H9 (cell line): ENCODE measurements around the gene GPC6. TPM values are rescaled to one million over a fixed set of nuclear protein-coding genes. Genes with fewer than 3 reads are reported as not detected.

Experiments
- DNase-seq: peaks from one replicate; pipeline ENCODE4 v3.0.0-alpha.2; 2017
- H2AFZ ChIP-seq: one replicate; pipeline ENCODE4 v1.6.1; 2013; ENCODE audit warnings: mild to moderate bottlenecking, low read length, control low read depth, moderate library complexity
- H2AK5ac ChIP-seq: 2 replicates; pipeline ENCODE4 v1.6.1; 2013; ENCODE audit warnings: low read length, control low read depth, mixed read lengths; ENCODE audit not compliant: insufficient read length
- H2BK120ac ChIP-seq: one replicate; pipeline ENCODE4 v1.6.1; 2013; ENCODE audit warnings: low read depth, mild to moderate bottlenecking, low read length, control low read depth, inconsistent platforms; ENCODE audit not compliant: poor library complexity, severe bottlenecking
- H2BK12ac ChIP-seq: 2 replicates; pipeline ENCODE4 v1.6.1; 2013; ENCODE audit warnings: low read length, control low read depth, mixed read lengths, low read depth; ENCODE audit not compliant: insufficient read length
- H2BK15ac ChIP-seq: 2 replicates; pipeline ENCODE4 v1.6.1; 2013; ENCODE audit warnings: low read depth, low read length, control low read depth
- H2BK20ac ChIP-seq: one replicate; pipeline ENCODE4 v1.6.1; 2013; ENCODE audit warnings: low read depth, mild to moderate bottlenecking, low read length, control low read depth, inconsistent platforms; ENCODE audit not compliant: poor library complexity, severe bottlenecking
- H2BK5ac ChIP-seq: 2 replicates; pipeline ENCODE4 v1.6.1; 2013; ENCODE audit warnings: low read length, control low read depth, mixed read lengths; ENCODE audit not compliant: insufficient read length
- H3K14ac ChIP-seq: 2 replicates; pipeline ENCODE4 v1.6.1; 2013; ENCODE audit warnings: low read length, control low read depth; ENCODE audit not compliant: insufficient read depth
- H3K18ac ChIP-seq: 2 replicates; pipeline ENCODE4 v1.6.1; 2013; ENCODE audit warnings: low read depth, mild to moderate bottlenecking, mixed read lengths, low read length, control low read depth; ENCODE audit not compliant: insufficient read length
- H3K23ac ChIP-seq: 2 replicates; pipeline ENCODE4 v1.6.1; 2013; ENCODE audit warnings: low read length, control low read depth, mixed read lengths, low read depth; ENCODE audit not compliant: insufficient read length
- H3K23me2 ChIP-seq: 2 replicates; pipeline ENCODE4 v1.6.1; 2013; ENCODE audit warnings: low read depth, mild to moderate bottlenecking, mixed read lengths, low read length, control low read depth; ENCODE audit not compliant: insufficient read length, poor library complexity, severe bottlenecking
- H3K27ac ChIP-seq: 2 replicates; pipeline ENCODE4 v1.5.1; 2013; ENCODE audit warnings: low read length, control low read depth, mixed read lengths, low read depth; ENCODE audit not compliant: insufficient read length
- H3K27me3 ChIP-seq: 2 replicates; pipeline ENCODE4 v1.6.1; 2013; ENCODE audit warnings: low read length, control low read depth, inconsistent platforms; ENCODE audit not compliant: insufficient read depth
- H3K4ac ChIP-seq: 2 replicates; pipeline ENCODE4 v1.6.1; 2013; ENCODE audit warnings: low read depth, mild to moderate bottlenecking, control low read depth, inconsistent platforms, low read length, moderate library complexity
- H3K4me1 ChIP-seq: 2 replicates; pipeline ENCODE4 v1.6.1; 2013; ENCODE audit warnings: low read length, control low read depth, inconsistent platforms; ENCODE audit not compliant: insufficient read depth
- H3K4me2 ChIP-seq: 2 replicates; pipeline ENCODE4 v1.6.1; 2013; ENCODE audit warnings: low read length, control low read depth, mixed read lengths; ENCODE audit not compliant: insufficient read length, insufficient read depth
- H3K56ac ChIP-seq: 2 replicates; pipeline ENCODE4 v1.6.1; 2013; ENCODE audit warnings: low read depth, mild to moderate bottlenecking, mixed read lengths, low read length, control low read depth; ENCODE audit not compliant: insufficient read length
- H3K79me1 ChIP-seq: 2 replicates; pipeline ENCODE4 v1.6.1; 2013; ENCODE audit warnings: low read depth, mild to moderate bottlenecking, moderate library complexity, low read length, control low read depth, inconsistent platforms; ENCODE audit not compliant: insufficient read depth, poor library complexity, severe bottlenecking
- H3K79me2 ChIP-seq: 2 replicates; pipeline ENCODE4 v1.6.1; 2013; ENCODE audit warnings: low read length, control low read depth, inconsistent platforms; ENCODE audit not compliant: insufficient read depth
- H3K9ac ChIP-seq: 2 replicates; pipeline ENCODE4 v1.6.1; 2013; ENCODE audit warnings: low read length, control low read depth, mixed read lengths; ENCODE audit not compliant: insufficient read length; ENCODE audit errors: extremely low read depth
- H3K9me3 ChIP-seq: one replicate; pipeline ENCODE4 v1.6.1; 2013; ENCODE audit warnings: low read depth, low read length, inconsistent platforms; ENCODE audit not compliant: control insufficient read depth
- H3T11ph ChIP-seq: one replicate; pipeline ENCODE4 v1.6.1; 2013; ENCODE audit warnings: mild to moderate bottlenecking, low read length, control low read depth, inconsistent platforms
- H4K20me1 ChIP-seq: one replicate; pipeline ENCODE4 v1.6.1; 2013; ENCODE audit not compliant: control insufficient read depth, insufficient read length, insufficient read depth
- H4K5ac ChIP-seq: 2 replicates; pipeline ENCODE4 v1.6.1; 2013; ENCODE audit warnings: low read depth, mild to moderate bottlenecking, mixed read lengths, low read length, control low read depth; ENCODE audit not compliant: insufficient read length
- H4K8ac ChIP-seq: replicated peaks from 2 replicates; pipeline ENCODE4 v1.6.1; 2013; ENCODE audit warnings: low read length, control low read depth, mixed read lengths, low read depth; ENCODE audit not compliant: insufficient read length
- H4K91ac ChIP-seq: 2 replicates; pipeline ENCODE4 v1.6.1; 2013; ENCODE audit warnings: low read depth, mild to moderate bottlenecking, moderate library complexity, mixed read lengths, low read length, control low read depth; ENCODE audit not compliant: insufficient read length
- H3K27ac Mint-ChIP-seq, 3 experiments: 2 replicates in 2 of 3; 3 replicates in 1 of 3; pipeline ENCODE4 v1.8.0; 2020 to 2021; ENCODE audit warnings: mixed read lengths in 3 of 3, mild to moderate bottlenecking in 1 of 3, moderate library complexity in 1 of 3
- H3K27me3 Mint-ChIP-seq: 2 replicates; pipeline ENCODE4 v1.8.0; 2021; ENCODE audit warnings: low read depth, mild to moderate bottlenecking, moderate library complexity, mixed read lengths
- H3K36me3 Mint-ChIP-seq, 3 experiments: 2 replicates in 2 of 3; 3 replicates in 1 of 3; pipeline ENCODE4 v1.8.0; 2020 to 2021; ENCODE audit warnings: low read depth in 3 of 3, mixed read lengths in 3 of 3; ENCODE audit not compliant: insufficient read depth in 1 of 3
- H3K4me1 Mint-ChIP-seq, 2 experiments: 2 replicates each; pipeline ENCODE4 v1.8.0; 2020; ENCODE audit warnings: mixed read lengths in 2 of 2
- H3K4me3 Mint-ChIP-seq, 2 experiments: 2 replicates in 1 of 2; 3 replicates in 1 of 2; pipeline ENCODE4 v1.8.0; 2020 to 2021; ENCODE audit warnings: mild to moderate bottlenecking in 2 of 2, mixed read lengths in 2 of 2, moderate library complexity in 1 of 2
- H3K9me3 Mint-ChIP-seq, 2 experiments: 2 replicates in 1 of 2; 3 replicates in 1 of 2; pipeline ENCODE4 v1.8.0; 2020; ENCODE audit warnings: mild to moderate bottlenecking in 2 of 2, mixed read lengths in 2 of 2, moderate library complexity in 1 of 2
- WGBS: extraction: QIAGEN DNeasy Blood & Tissue Kit; methylation state at CpG from one replicate; pipeline ENCODE4 v1.1.7; 2013; ENCODE audit warnings: missing lambda C conversion rate, low lambda C conversion rate, mixed read lengths; ENCODE audit not compliant: insufficient read length; ENCODE audit errors: extremely low coverage; 5-methylcytosine and 5-hydroxymethylcytosine counted together
- total RNA-seq: library from RNA; stranded (reverse); gene quantifications from 2 replicates; pipeline ENCODE4 v1.2.1, GENCODE V29; 2021
- TF ChIP-seq, protein P1 (sequence below): fragments of 200-600 bp; sonication (generic); conservative IDR thresholded peaks from 3 replicates; pipeline ENCODE4 v1.8.0; 2021; ENCODE audit warnings: antibody characterized with exemption, mild to moderate bottlenecking

The GPC6 gene
- total RNA-seq, 1 experiment from 2014 or later, result 15.6 TPM

DNA sequence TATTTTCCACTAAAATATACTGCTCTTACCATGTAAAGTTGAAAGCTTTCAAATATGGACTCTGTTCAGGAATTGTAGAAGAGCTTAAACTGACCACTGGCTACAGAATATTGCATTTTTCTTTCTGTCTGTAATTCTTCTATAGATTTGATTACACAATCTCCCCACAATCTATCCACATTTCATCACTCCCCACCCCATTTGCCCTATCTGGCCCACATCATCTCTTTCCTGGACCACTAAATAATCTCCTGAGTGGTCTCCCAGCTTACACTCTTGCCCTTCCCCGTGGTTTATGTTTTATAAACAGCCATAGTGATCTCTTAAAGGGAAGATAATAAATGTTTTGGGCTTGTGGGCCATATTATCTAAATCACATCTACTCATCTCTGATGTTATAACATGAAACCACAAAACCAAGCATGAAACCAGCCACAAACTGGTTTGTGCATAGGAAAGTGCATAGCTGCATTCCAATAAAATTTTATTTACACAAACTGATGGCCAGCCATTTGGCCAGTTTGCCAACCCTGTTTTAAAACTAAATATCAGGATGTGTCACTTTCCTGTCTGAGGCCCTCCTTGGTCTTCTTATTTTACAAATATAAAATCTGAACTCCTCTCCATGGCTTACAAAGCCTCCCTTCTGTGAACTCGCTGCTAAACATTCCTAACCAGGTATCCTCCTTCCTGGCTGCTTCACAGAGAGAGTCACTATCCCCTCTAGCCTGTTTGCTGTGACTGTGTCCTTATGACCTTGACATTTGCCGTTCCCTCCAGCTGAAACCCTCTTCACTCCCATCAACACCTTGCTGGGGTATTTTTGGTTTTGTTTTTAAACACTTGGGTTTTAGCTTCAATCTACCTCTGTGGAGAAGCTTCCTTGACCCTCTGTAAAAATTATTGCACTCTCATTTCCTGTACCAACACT, 500.9 kb downstream of the GPC6 start:
- TF ChIP-seq, protein P1, sequence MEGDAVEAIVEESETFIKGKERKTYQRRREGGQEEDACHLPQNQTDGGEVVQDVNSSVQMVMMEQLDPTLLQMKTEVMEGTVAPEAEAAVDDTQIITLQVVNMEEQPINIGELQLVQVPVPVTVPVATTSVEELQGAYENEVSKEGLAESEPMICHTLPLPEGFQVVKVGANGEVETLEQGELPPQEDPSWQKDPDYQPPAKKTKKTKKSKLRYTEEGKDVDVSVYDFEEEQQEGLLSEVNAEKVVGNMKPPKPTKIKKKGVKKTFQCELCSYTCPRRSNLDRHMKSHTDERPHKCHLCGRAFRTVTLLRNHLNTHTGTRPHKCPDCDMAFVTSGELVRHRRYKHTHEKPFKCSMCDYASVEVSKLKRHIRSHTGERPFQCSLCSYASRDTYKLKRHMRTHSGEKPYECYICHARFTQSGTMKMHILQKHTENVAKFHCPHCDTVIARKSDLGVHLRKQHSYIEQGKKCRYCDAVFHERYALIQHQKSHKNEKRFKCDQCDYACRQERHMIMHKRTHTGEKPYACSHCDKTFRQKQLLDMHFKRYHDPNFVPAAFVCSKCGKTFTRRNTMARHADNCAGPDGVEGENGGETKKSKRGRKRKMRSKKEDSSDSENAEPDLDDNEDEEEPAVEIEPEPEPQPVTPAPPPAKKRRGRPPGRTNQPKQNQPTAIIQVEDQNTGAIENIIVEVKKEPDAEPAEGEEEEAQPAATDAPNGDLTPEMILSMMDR, result no peak
- Histone ChIP-seq H2BK120ac (no peak overlapping the region), H2BK20ac (no peak overlapping the region), H2AK5ac (no peak overlapping the region), H2BK5ac (no peak overlapping the region), H3K4me2 (no peak overlapping the region), H3K23me2 (no peaks in the 10 kb centered on the region), H4K5ac (no peak overlapping the region), H2BK12ac (no peak overlapping the region), H3T11ph (no peak overlapping the region), H3K56ac (no peak overlapping the region), H3K9me3 (no peaks in the 10 kb centered on the region), H4K20me1 (peaks cover 3% of the 10 kb centered on the region), H3K4ac (no peak overlapping the region), H3K18ac (no peak overlapping the region), H3K79me2 (no peaks in the 10 kb centered on the region), H3K79me1 (no peaks in the 10 kb centered on the region), H3K14ac (no peak overlapping the region), H4K91ac (no peak overlapping the region), H3K9ac (no peak overlapping the region), H3K23ac (no peak overlapping the region), H3K27ac (no peak overlapping the region), H2BK15ac (no peak overlapping the region), H3K4me1 (0 out of 2 replicates have a peak, but pooled peaks cover 3% of the 10 kb centered on the region), H2AFZ (no peak overlapping the region), H3K27me3 (no peaks in the 10 kb centered on the region), H4K8ac (no peak overlapping the region)
- H3K27me3 Mint-ChIP-seq, result no peaks in the 10 kb centered on the region
- H3K4me1 Mint-ChIP-seq, result peaks cover 8% of the 10 kb centered on the region in 2 experiments
- no CpG with 5 or more reads among the region's 3 CpGs for WGBS
- H3K9me3 Mint-ChIP-seq, result 0 out of 5 replicates have a peak, but pooled peaks cover 0 to 1% of the 10 kb centered on the region in 2 experiments
- no peaks in the 10 kb centered on the region for H3K36me3 Mint-ChIP-seq
- DNase-seq, result no peak
- peak overlapping the region; percentile 45 to 94 (median 46); a peak in 3 of 7 replicates for H3K27ac Mint-ChIP-seq
- no peak overlapping the region for H3K4me3 Mint-ChIP-seq
